ENCODE data around the gene BCL3.
"Not testable (repeated sequence)": the region's sequence is repeated elsewhere in the genome, so short reads cannot be mapped to it uniquely, and the experiment has no call there.

The BCL3 gene

GRCh38 chr19:44720945-44721344 lies 27.6 kb upstream of the BCL3 start:
- 88 to 92% methylated on average over 6 of the region's 6 CpGs for WGBS, 2 experiments
- Histone ChIP-seq H3K9me3 (ENCODE audit: control insufficient read depth, low read length) (no peaks in the 10 kb centered on the region), H3K4me1 (ENCODE audit: control insufficient read depth, insufficient read depth, low read length) (peaks cover 7% of the 10 kb centered on the region), H3K36me3 (ENCODE audit: control insufficient read depth, insufficient read depth, low read length) (no peaks in the 10 kb centered on the region), H3K27me3 (ENCODE audit: control insufficient read depth, insufficient read depth, low read length, poor library complexity, severe bottlenecking) (no peaks in the 10 kb centered on the region), H3K4me3 (ENCODE audit: insufficient read depth, low read depth, low read length) (no peak overlapping the region), H3K27ac (ENCODE audit: insufficient read depth, low read depth, low read length, poor library complexity, severe bottlenecking) (no peak overlapping the region)

- not testable (repeated sequence) for H3K4me1 ChIP-seq (ENCODE audit: control insufficient read depth, insufficient read depth, low read length); H3K9me3 ChIP-seq (ENCODE audit: control insufficient read depth, low read length); H3K27me3 ChIP-seq (ENCODE audit: control insufficient read depth, insufficient read depth, low read length, poor library complexity, severe bottlenecking); H3K4me3 ChIP-seq (ENCODE audit: insufficient read depth, low read depth, low read length); H3K27ac ChIP-seq (ENCODE audit: insufficient read depth, low read depth, low read length, poor library complexity, severe bottlenecking); H3K36me3 ChIP-seq (ENCODE audit: control insufficient read depth, insufficient read depth, low read length)
- WGBS, 2 experiments, result 81 to 87% methylated on average over 5 of the region's 5 CpGs
These were observed 27.1 kb upstream of the BCL3 start for GRCh38 chr19:44721369-44721768.

GRCh38 chr19:44722131-44723121 lies 26.1 kb upstream of the BCL3 start:
- Histone ChIP-seq H3K4me1 (ENCODE audit: control insufficient read depth, insufficient read depth, low read length) (peaks cover 7% of the 10 kb centered on the region), H3K9me3 (ENCODE audit: control insufficient read depth, low read length) (no peaks in the 10 kb centered on the region), H3K36me3 (ENCODE audit: control insufficient read depth, insufficient read depth, low read length) (no peaks in the 10 kb centered on the region), H3K4me3 (ENCODE audit: insufficient read depth, low read depth, low read length) (no peak overlapping the region), H3K27me3 (ENCODE audit: control insufficient read depth, insufficient read depth, low read length, poor library complexity, severe bottlenecking) (no peaks in the 10 kb centered on the region), H3K27ac (ENCODE audit: insufficient read depth, low read depth, low read length, poor library complexity, severe bottlenecking) (no peak overlapping the region)
- 84 to 85% methylated on average over 21 of the region's 21 CpGs for WGBS, 2 experiments

GRCh38 chr19:44723299-44723951 lies 25.1 kb upstream of the BCL3 start:
- Histone ChIP-seq H3K27ac (ENCODE audit: insufficient read depth, low read depth, low read length, poor library complexity, severe bottlenecking) (no peak overlapping the region), H3K9me3 (ENCODE audit: control insufficient read depth, low read length) (no peaks in the 10 kb centered on the region), H3K4me3 (ENCODE audit: insufficient read depth, low read depth, low read length) (no peak overlapping the region), H3K27me3 (ENCODE audit: control insufficient read depth, insufficient read depth, low read length, poor library complexity, severe bottlenecking) (no peaks in the 10 kb centered on the region), H3K36me3 (ENCODE audit: control insufficient read depth, insufficient read depth, low read length) (no peaks in the 10 kb centered on the region), H3K4me1 (ENCODE audit: control insufficient read depth, insufficient read depth, low read length) (peaks cover 5% of the 10 kb centered on the region)
- WGBS, 2 experiments, result 84 to 85% methylated on average over 10 of the region's 10 CpGs

- H3K27ac ChIP-seq (ENCODE audit: insufficient read depth, low read depth, low read length, poor library complexity, severe bottlenecking), result no peak overlapping the region
- no peaks in the 10 kb centered on the region for H3K27me3 ChIP-seq (ENCODE audit: control insufficient read depth, insufficient read depth, low read length, poor library complexity, severe bottlenecking)
- no peak overlapping the region for H3K4me3 ChIP-seq (ENCODE audit: insufficient read depth, low read depth, low read length)
- no peaks in the 10 kb centered on the region for H3K36me3 ChIP-seq (ENCODE audit: control insufficient read depth, insufficient read depth, low read length)
- H3K4me1 ChIP-seq (ENCODE audit: control insufficient read depth, insufficient read depth, low read length), result no peaks in the 10 kb centered on the region
- WGBS, 2 experiments, result 20 to 24% methylated on average over 7 of the region's 7 CpGs
- H3K9me3 ChIP-seq (ENCODE audit: control insufficient read depth, low read length), result no peaks in the 10 kb centered on the region
These were observed 24.6 kb upstream of the BCL3 start for GRCh38 chr19:44723952-44724319.

GRCh38 chr19:44725251-44725650 lies 23.3 kb upstream of the BCL3 start:
- no peaks in the 10 kb centered on the region for H3K9me3 ChIP-seq (ENCODE audit: control insufficient read depth, low read length)
- no peaks in the 10 kb centered on the region for H3K36me3 ChIP-seq (ENCODE audit: control insufficient read depth, insufficient read depth, low read length)
- H3K27me3 ChIP-seq (ENCODE audit: control insufficient read depth, insufficient read depth, low read length, poor library complexity, severe bottlenecking), result no peaks in the 10 kb centered on the region
- no peaks in the 10 kb centered on the region for H3K4me1 ChIP-seq (ENCODE audit: control insufficient read depth, insufficient read depth, low read length)
- no peak overlapping the region for H3K4me3 ChIP-seq (ENCODE audit: insufficient read depth, low read depth, low read length)
- 74 to 77% methylated on average over 18 of the region's 18 CpGs for WGBS, 2 experiments
- H3K27ac ChIP-seq (ENCODE audit: insufficient read depth, low read depth, low read length, poor library complexity, severe bottlenecking), result no peak overlapping the region

GRCh38 chr19:44725684-44726083 lies 22.8 kb upstream of the BCL3 start:
- Histone ChIP-seq H3K27ac (ENCODE audit: insufficient read depth, low read depth, low read length, poor library complexity, severe bottlenecking) (no peak overlapping the region), H3K9me3 (ENCODE audit: control insufficient read depth, low read length) (no peaks in the 10 kb centered on the region), H3K4me3 (ENCODE audit: insufficient read depth, low read depth, low read length) (no peak overlapping the region), H3K27me3 (ENCODE audit: control insufficient read depth, insufficient read depth, low read length, poor library complexity, severe bottlenecking) (no peaks in the 10 kb centered on the region), H3K36me3 (ENCODE audit: control insufficient read depth, insufficient read depth, low read length) (no peaks in the 10 kb centered on the region), H3K4me1 (ENCODE audit: control insufficient read depth, insufficient read depth, low read length) (no peaks in the 10 kb centered on the region)
- WGBS, 2 experiments, result 91 to 94% methylated on average over 5 of the region's 5 CpGs

GRCh38 chr19:44726465-44726864 lies 22.0 kb upstream of the BCL3 start:
- WGBS, 2 experiments, result 90 to 91% methylated on average over 12 of the region's 12 CpGs

GRCh38 chr19:44728178-44728577 lies 20.3 kb upstream of the BCL3 start:
- no peaks in the 10 kb centered on the region for H3K9me3 ChIP-seq (ENCODE audit: control insufficient read depth, low read length)
- H3K4me3 ChIP-seq (ENCODE audit: insufficient read depth, low read depth, low read length), result no peak overlapping the region
- H3K4me1 ChIP-seq (ENCODE audit: control insufficient read depth, insufficient read depth, low read length), result no peaks in the 10 kb centered on the region
- no peak overlapping the region for H3K27ac ChIP-seq (ENCODE audit: insufficient read depth, low read depth, low read length, poor library complexity, severe bottlenecking)
- H3K27me3 ChIP-seq (ENCODE audit: control insufficient read depth, insufficient read depth, low read length, poor library complexity, severe bottlenecking), result no peaks in the 10 kb centered on the region
- WGBS, 2 experiments, result 78 to 83% methylated on average over 6 of the region's 6 CpGs
- H3K36me3 ChIP-seq (ENCODE audit: control insufficient read depth, insufficient read depth, low read length), result no peaks in the 10 kb centered on the region

More at GRCh38 chr19:44726465-44726864, 22.0 kb upstream of the BCL3 start:
- H3K4me3 ChIP-seq (ENCODE audit: insufficient read depth, low read depth, low read length), result no peak overlapping the region
- H3K27ac ChIP-seq (ENCODE audit: insufficient read depth, low read depth, low read length, poor library complexity, severe bottlenecking), result no peak overlapping the region
- no peaks in the 10 kb centered on the region for H3K4me1 ChIP-seq (ENCODE audit: control insufficient read depth, insufficient read depth, low read length)
- H3K9me3 ChIP-seq (ENCODE audit: control insufficient read depth, low read length), result no peaks in the 10 kb centered on the region
- no peaks in the 10 kb centered on the region for H3K36me3 ChIP-seq (ENCODE audit: control insufficient read depth, insufficient read depth, low read length)
- no peaks in the 10 kb centered on the region for H3K27me3 ChIP-seq (ENCODE audit: control insufficient read depth, insufficient read depth, low read length, poor library complexity, severe bottlenecking)

GRCh38 chr19:44729516-44730033 lies 18.9 kb upstream of the BCL3 start:
- Histone ChIP-seq H3K36me3 (ENCODE audit: control insufficient read depth, insufficient read depth, low read length) (no peaks in the 10 kb centered on the region), H3K9me3 (ENCODE audit: control insufficient read depth, low read length) (no peaks in the 10 kb centered on the region), H3K4me3 (ENCODE audit: insufficient read depth, low read depth, low read length) (no peak overlapping the region), H3K27ac (ENCODE audit: insufficient read depth, low read depth, low read length, poor library complexity, severe bottlenecking) (no peak overlapping the region), H3K4me1 (ENCODE audit: control insufficient read depth, insufficient read depth, low read length) (no peaks in the 10 kb centered on the region), H3K27me3 (ENCODE audit: control insufficient read depth, insufficient read depth, low read length, poor library complexity, severe bottlenecking) (no peaks in the 10 kb centered on the region)
- WGBS, 2 experiments, result 94% methylated on average over 8 of the region's 8 CpGs

Measured in ectodermal cell (in vitro differentiated cells).